DMS153 (cell line): ENCODE measurements around the gene RAPSN.
A peak's percentile ranks its signal among the peaks of the same experiment; 100 is the strongest.

Source experiments
- DNase-seq: peaks from one replicate; lab custom pipeline; 2025; lab: John Stamatoyannopoulos, UW

Gene RAPSN

DNA sequence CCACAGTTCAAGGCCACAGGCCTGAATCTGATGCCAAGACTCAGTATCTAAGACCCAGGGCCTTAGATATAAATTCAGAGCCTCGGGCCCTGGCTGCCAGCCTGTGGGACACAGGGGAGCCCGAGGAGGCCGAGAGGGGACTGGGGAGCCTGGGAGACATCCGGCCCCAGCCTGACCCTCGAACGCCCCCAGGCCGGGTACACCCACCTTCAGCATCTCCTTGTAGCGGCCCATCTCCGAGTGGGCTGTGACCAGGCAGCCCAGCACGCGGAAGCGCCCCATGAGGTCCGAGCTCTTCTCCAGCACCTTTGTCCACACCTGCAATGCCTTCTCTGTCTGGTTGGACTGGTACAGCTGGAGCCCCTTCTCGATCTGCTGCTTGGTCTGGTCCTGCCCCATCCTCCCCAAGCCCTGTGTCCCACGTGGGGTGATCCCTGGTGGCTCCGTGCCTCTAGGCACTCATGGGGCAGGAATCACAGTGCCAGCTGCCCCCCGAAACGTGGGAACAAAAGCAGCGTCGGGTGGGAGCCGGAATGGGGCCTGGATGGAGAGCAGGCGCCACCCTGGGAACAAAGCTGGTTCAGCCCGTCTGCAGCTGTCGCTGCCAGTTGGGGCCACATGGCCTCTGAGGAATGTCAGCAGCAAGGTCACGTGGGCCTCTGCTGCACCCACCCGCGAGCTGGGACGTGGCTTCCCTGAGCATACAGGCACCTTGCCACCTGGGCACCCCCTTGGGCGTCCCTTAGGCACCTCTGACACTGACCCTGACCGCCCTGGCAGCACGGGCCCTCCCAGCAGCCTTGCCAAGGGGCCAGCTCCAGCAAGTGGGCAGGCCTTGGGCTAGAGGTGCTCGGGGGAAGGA lies at the start of gene RAPSN:
Gene RAPSN (minus strand): TSS at position 571 of the 862 bp plus-strand sequence. CDS start 172 bp downstream, at position 399.
- DNase-seq: no peak

DNA sequence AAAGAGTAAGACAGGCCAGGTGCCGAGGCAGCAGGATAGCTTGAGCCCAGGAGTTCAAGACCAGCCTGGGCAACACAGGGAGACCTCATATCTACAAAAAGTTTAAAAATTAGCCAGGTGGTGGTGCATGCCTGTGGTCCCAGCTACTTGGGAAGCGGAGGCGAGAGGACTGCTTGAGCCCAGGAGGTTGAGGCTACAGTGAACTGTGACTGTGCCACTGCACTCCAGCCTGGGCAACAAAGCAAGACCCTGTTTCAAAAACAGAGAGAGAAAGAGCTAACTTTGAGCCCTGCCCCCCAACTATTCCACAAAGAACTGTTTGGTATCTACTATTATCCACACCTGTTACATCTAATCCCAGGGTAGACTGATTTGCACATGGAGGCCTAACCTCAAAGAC lies 49.2 kb upstream of the RAPSN start:
- DNase-seq: no peak

GRCh38 chr11:47496808-47497207 lies 47.9 kb upstream of the RAPSN start:
- DNase-seq: no peak

DNA sequence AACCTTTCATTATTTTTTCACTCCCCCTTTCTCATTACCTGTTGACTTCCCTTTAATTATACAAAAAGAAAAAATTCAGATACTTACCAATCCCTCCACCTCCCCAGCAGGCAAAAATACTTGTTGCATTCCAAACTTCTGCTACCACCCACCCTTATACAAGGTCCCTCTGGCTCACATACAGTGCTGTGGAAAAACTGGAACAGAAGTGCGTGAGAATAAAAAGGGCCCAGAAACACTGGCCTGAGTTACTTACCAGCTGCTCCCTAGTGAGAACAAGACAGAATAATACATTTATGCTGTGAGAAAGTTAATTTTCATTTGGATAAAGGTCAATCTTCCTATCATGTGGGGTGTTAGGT lies 46.9 kb upstream of the RAPSN start:
- DNase-seq: no peak

- DNase-seq: no peak
Measured at GRCh38 chr11:47495011-47495855, 46.3 kb upstream of the RAPSN start.

DNA sequence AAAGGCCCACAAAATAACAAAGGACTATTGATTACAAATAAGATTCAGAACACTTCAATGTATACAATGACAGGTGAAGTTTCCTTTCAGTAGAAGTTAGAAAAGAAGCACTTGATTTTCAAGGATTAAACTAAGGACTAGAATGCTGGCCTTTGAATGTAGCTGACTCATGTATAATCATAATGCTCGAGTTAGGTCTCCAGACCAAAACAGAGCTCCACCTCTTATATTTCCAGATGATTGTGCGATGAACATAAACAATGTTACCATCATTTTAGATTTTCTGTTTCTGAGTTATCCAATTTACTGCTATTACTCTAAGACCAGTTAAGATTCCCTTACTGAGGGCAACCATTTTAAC lies 40.4 kb upstream of the RAPSN start:
- no peak for DNase-seq

- DNase-seq: no peak
Measured at GRCh38 chr11:47488674-47489394, 39.9 kb upstream of the RAPSN start.

DNA sequence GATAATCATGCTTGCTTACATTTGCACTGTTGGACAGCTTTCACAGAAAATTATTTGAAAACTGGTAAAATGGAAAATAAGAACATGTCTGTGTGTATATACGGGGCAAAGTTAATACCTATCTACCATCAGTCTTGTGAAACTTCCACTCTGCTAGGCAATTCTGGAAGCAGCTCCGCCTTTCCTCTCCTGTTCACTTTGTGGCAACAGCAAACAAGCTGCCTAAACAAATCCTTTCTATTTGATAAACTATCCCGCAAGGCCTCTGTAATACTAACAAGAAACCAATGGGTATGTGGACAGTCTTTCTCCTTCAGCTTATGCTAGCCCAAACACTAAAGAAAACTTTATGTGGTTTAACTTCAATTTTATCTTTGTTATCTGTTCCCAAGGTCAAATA lies 39.2 kb upstream of the RAPSN start:
- no peak for DNase-seq

DNA sequence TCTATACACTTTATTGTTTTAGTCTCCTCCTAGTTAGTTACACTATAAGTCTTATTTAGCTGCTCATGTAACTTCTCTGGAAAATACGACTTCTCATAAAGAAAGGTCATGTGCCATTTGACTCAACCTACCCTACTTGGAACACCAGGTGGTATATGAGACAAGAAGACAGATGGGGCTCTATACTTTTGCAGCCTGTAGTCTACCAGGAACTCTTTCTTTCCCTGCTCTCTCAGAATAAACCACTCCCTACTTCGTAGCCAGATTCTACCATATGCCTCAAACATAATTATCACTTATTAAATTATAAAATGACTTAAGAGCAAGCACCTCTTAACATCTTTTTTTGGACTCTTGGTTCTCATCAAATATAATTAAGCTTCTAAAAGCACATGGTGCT lies 38.5 kb upstream of the RAPSN start:
- DNase-seq: no peak

DNA sequence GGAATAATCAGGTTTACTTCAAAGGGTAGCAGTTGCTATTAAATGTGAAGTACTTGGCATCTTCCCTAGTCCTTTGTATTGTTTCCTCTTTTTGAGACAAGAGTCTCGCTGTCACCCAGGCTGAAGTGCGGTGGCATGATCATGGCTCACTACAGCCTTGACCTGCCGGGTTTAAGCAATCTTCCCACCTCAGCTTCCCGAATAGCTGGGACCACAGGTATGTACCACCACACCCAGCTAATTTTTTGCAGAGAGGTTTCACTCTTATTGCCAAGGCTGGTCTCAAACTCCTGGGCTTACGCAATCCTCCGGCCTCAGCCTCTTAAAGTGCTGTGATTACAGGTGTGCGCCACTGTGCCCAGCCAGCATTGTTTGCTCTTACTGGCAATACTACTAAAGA lies 36.2 kb upstream of the RAPSN start:
- no peak for DNase-seq

- no peak for DNase-seq
Measured at GRCh38 chr11:47483457-47483856, 34.5 kb upstream of the RAPSN start.

GRCh38 chr11:47480762-47481161 lies 31.8 kb upstream of the RAPSN start:
- DNase-seq: no peak

DNA sequence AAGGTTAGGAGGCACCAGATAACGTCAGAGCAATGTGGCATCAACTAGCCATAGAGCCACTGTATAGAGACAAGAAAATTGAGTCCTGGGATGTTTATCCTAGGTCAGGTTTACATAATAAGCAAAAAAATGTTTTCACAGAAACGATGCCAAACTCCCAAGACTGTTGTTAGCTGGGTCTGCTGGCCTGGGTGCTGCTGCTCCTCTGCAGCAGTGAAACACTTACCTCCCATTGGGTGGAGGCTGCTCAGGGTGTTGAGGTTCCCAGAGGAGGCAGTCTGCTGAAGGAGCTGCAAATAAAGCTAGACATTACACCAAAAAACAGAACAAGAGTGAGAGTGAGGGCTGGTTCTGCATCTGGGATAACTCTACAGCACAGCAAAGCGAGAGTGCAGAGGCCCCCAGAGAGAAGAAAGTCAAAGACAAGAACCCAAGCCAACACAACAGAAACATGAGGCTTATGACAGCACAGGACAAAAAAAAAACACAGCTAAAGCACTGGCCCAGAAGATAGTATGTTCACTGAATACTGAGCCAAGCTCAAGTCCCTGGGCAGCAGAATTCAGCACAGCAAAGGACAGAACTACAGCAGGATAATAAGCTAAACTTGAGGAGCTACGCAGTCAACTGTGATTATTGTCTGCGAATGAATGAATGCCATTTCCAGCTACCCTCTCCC lies 29.9 kb upstream of the RAPSN start:
- no peak for DNase-seq

DNA sequence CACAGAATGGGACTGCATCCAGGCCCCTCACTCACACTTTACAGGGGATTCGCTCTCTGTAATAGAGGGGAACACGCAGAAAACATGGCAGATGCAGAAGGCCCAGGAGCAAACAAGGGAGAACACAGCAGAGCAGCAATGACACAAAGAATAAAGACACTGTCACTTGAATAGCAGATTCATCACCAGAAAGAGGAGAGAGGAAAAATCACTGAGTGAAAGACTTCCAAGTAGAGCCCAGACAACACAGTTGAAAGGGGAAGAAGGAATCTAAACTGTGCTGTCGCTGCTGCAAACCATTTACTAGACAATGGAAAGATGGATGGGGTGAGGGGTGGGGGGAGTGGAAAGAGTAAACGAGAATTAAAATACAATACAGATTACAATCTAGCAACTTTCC lies 28.8 kb upstream of the RAPSN start:
- DNase-seq: no peak

GRCh38 chr11:47477323-47477722 lies 28.4 kb upstream of the RAPSN start:
- no peak for DNase-seq

- DNase-seq: no peak
Measured at GRCh38 chr11:47470671-47471070, 21.7 kb upstream of the RAPSN start.

- DNase-seq: no peak
Measured at GRCh38 chr11:47469361-47470179, 20.6 kb upstream of the RAPSN start.

DNA sequence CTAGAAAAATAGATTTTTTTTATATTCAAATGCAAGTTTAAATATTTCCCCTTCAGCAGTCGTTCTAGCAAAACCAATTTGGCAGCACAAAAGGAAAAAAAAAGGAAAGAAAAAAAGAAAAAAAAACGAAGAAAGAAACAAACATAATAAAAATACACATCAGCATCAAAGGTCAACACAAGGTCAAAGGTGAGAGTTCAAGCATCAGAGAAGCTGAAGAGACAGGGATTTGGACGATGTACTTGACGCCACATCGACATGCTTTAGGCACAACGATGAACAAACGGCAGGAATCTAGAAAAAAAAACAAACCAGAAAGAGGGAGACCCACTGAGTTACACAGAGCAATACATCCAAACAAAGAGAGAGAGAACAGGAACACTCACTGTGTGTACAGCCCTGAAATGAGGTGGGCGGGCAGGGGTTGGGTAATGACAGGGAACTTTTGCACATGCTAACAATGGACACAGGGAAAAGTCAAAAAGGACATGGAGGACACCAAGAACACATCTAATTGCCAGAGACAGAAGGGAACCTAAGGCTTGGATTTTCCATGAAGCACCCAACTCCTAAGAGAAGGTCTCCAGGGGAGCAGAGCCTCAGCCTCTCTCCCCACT lies 19.8 kb upstream of the RAPSN start:
- no peak for DNase-seq

- peak; percentile 94 for DNase-seq
Measured at GRCh38 chr11:47467357-47467756, 18.4 kb upstream of the RAPSN start.

GRCh38 chr11:47466701-47467250 lies 17.8 kb upstream of the RAPSN start:
- peak; percentile 86 for DNase-seq
